GM15510 (cell line): Measurements from ENCODE around the gene CFDP1.
A peak's percentile ranks its signal among the peaks of the same experiment; 100 is the strongest.

ENCODE experiments used
- POLR2A ChIP-seq: IDR thresholded peaks from 3 replicates; pipeline ENCODE4 v1.6.1; 2011; ENCODE audit warnings: borderline replicate concordance; ENCODE audit not compliant: insufficient read length; ENCODE audit errors: extremely low read depth

The CFDP1 gene

GRCh38 chr16:75432828-75433731 is at the start of gene CFDP1:
TSS of gene CFDP1 (minus strand) at chr16:75433503. CDS start at chr16:75433352, 151 bp downstream.
- peak; percentile 87 for TF ChIP-seq POLR2A

GRCh38 chr16:75482434-75483205 is 49.3 kb upstream of the CFDP1 start:
- no peak for TF ChIP-seq POLR2A

GRCh38 chr16:75481475-75481874 is 48.2 kb upstream of the CFDP1 start:
- TF ChIP-seq POLR2A: no peak

GRCh38 chr16:75479421-75479990 is 46.2 kb upstream of the CFDP1 start:
- no peak for TF ChIP-seq POLR2A

- no peak for TF ChIP-seq POLR2A
Measured at GRCh38 chr16:75478480-75479345, 45.4 kb upstream of the CFDP1 start.

- no peak for TF ChIP-seq POLR2A
Measured at GRCh38 chr16:75477680-75478473, 44.6 kb upstream of the CFDP1 start.

GRCh38 chr16:75476817-75477216 is 43.5 kb upstream of the CFDP1 start:
- TF ChIP-seq POLR2A: no peak

GRCh38 chr16:75475420-75475847 is 42.1 kb upstream of the CFDP1 start:
- no peak for TF ChIP-seq POLR2A

- no peak for TF ChIP-seq POLR2A
Measured at GRCh38 chr16:75472908-75473877, 39.9 kb upstream of the CFDP1 start.

- TF ChIP-seq POLR2A: no peak
Measured at GRCh38 chr16:75471723-75472633, 38.7 kb upstream of the CFDP1 start.

- TF ChIP-seq POLR2A: no peak
Measured at GRCh38 chr16:75466760-75467159, 33.5 kb upstream of the CFDP1 start.

- peak; percentile 98 for TF ChIP-seq POLR2A
Measured at GRCh38 chr16:75464122-75464918, 31.0 kb upstream of the CFDP1 start, which contains the start of gene TMEM170A. TSS of gene TMEM170A (minus strand) at chr16:75464689. CDS start at chr16:75464600, 89 bp downstream.
